ENCODE measurements around the gene OVCA2.

Gene OVCA2

GRCh38 chr17:2015314-2015713 is 26.5 kb upstream of the OVCA2 start:
- DNase-seq = no peak

- no peak for DNase-seq
These were observed 25.3 kb upstream of the OVCA2 start for GRCh38 chr17:2016494-2016893.

- no peak for DNase-seq
These were observed 24.4 kb upstream of the OVCA2 start for GRCh38 chr17:2017274-2017941.

- DNase-seq = peak; percentile 75
These were observed 22.9 kb upstream of the OVCA2 start for GRCh38 chr17:2018716-2019510.

- no peak for DNase-seq
These were observed 22.1 kb upstream of the OVCA2 start for GRCh38 chr17:2019723-2020122.

GRCh38 chr17:2020721-2021120 is 21.1 kb upstream of the OVCA2 start:
- DNase-seq = no peak

- no peak for DNase-seq
These were observed 19.1 kb upstream of the OVCA2 start for GRCh38 chr17:2022647-2023240.

GRCh38 chr17:2023256-2023655 is 18.6 kb upstream of the OVCA2 start:
- no peak for DNase-seq

- peak; percentile 41 for DNase-seq
These were observed 17.9 kb upstream of the OVCA2 start for GRCh38 chr17:2023692-2024571.

GRCh38 chr17:2024572-2025219 is 17.1 kb upstream of the OVCA2 start:
- DNase-seq = no peak

GRCh38 chr17:2025220-2025621 is 16.6 kb upstream of the OVCA2 start, which contains the start of gene RTN4RL1:
Gene RTN4RL1, minus strand, starts transcription at chr17:2025334. Its CDS starts 469 bp downstream, at chr17:2024865.
- no peak for DNase-seq

- peak; percentile 12 for DNase-seq
These were observed 16.1 kb upstream of the OVCA2 start for GRCh38 chr17:2025622-2026309.

GRCh38 chr17:2027528-2028233 is 14.1 kb upstream of the OVCA2 start:
- DNase-seq = no peak

GRCh38 chr17:2028234-2028614 is 13.6 kb upstream of the OVCA2 start:
- DNase-seq = no peak

GRCh38 chr17:2028737-2029136 is 13.1 kb upstream of the OVCA2 start:
- no peak for DNase-seq

GRCh38 chr17:2029911-2030778 is 11.7 kb upstream of the OVCA2 start, which contains the start of gene DPH1:
Gene DPH1, plus strand, starts transcription at chr17:2030153. Its CDS starts 17 bp downstream, at chr17:2030170.
- peak; percentile 46 for DNase-seq

- DNase-seq = no peak
These were observed 11.1 kb upstream of the OVCA2 start for GRCh38 chr17:2030779-2031163.

- no peak for DNase-seq
These were observed 8.7 kb upstream of the OVCA2 start for GRCh38 chr17:2033153-2033552.

GRCh38 chr17:2034157-2034556 is 7.7 kb upstream of the OVCA2 start:
- no peak for DNase-seq

Data from NCI-H524 treated with DMSO at 0.1 percent for 48 hours (cell line).